GM18858 (cell line): ENCODE measurements around the gene TEKT1.
"Not testable (repeated sequence)": the region's sequence is repeated elsewhere in the genome, so short reads cannot be mapped to it uniquely, and the experiment has no call there.

Experiments used
- ATAC-seq: cut with Tn5 transposase; IDR thresholded peaks from one replicate; pipeline ENCODE4 v1.9.1; 2021; ENCODE audit not compliant: unreplicated experiment

The TEKT1 gene

GRCh38 chr17:6816368-6816767 lies 15.2 kb downstream of the TEKT1 start:
- not testable (repeated sequence) for ATAC-seq

- no peak for ATAC-seq
These were observed 15.8 kb downstream of the TEKT1 start for GRCh38 chr17:6815775-6816174.

GRCh38 chr17:6812295-6812694 lies 19.2 kb downstream of the TEKT1 start:
- no peak for ATAC-seq

DNA sequence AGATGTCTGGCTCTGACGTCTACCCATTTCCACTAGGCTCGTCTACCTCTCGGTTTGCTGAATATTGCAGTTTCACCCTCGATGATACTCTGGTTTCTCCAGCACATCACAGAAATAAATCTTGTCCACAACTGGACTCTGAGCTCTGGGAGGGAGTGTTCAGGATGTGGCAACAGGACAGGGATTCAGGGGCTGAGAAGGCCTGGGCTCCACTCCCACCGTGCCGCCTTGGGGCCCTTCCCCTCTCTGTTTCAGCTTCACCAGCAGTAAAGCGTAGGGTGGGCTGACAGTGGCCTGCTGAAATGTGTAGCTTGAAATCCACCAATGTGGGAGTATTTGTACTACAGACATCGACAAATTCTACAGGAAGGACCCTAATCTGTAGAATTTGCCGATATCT lies 20.0 kb downstream of the TEKT1 start:
- no peak for ATAC-seq

DNA sequence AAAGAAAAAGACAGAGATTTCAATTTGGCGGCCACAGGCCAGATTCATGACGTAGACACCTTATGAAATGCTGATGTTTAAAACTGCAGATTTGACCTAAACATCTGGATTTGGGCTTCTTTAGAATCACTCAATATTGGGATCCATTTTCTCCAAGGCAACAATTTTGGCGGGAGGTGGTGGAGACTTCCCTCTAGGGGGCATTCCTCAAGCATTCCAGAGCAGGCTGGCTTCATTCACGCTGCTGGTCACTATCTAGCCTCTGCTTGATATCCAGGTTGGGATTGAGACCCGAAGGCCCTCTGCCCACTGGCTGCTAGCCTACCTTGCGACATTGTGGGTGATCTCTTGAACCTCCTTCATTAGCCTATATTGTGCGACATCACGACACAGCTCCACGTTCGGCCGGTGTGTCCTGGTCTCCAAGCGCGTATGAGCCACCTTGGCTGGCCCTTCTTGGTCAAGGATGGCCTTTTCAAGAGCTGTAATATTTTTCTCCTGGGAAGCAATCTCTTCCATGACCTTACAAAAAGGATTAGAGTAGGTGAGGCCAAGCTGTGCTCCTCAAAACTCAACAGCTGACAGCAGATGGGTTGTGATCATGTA lies 31.0 kb downstream of the TEKT1 start:
- no peak for ATAC-seq

DNA sequence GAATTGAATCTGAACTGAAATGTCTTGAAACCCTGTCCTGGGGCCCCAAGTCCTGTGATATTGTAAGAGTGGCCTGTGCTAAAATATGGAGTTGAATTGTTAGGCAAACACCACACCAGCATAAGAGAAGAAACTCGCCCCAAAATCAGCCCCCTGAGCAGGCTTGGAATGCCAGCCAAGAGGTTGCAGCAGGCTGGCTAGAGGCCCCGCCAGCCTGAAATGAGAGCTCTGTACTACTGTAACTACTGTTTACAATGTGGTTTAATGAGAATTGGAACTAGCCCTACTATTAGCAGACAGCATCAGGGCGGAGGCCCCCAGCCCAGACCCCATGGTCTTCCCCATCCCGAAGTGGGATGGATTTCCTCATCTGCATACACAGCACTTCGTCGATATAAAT lies 31.8 kb downstream of the TEKT1 start:
- ATAC-seq: no peak

DNA sequence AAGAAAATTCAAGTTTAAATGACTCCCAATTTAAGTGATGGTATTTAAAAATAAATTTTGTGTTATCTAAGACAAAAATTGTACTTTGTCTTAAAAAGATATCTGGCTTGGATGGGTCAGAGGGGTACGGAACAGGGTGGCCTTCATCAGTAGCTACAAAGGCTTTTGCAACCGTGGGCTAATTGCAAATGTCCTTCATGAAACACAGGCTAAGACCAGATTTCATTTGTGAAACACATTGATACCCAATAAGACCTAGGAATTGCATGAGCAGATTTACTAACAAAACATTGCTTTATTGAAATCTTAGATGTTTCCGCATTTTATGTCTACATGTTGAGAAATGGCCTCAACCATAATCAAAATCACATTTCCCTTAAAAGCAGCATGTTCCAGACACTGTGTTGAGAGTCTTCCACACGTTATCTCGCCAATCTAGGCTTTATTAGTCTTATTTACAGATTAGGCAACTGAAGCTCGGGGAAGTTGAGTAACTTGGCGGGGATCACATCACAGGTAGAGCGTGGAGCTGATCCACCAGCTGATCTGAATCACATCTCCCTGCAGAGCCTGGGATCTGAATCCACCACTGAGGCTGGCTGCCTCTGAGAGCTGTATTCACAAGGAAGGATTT lies 33.7 kb downstream of the TEKT1 start:
- no peak for ATAC-seq

DNA sequence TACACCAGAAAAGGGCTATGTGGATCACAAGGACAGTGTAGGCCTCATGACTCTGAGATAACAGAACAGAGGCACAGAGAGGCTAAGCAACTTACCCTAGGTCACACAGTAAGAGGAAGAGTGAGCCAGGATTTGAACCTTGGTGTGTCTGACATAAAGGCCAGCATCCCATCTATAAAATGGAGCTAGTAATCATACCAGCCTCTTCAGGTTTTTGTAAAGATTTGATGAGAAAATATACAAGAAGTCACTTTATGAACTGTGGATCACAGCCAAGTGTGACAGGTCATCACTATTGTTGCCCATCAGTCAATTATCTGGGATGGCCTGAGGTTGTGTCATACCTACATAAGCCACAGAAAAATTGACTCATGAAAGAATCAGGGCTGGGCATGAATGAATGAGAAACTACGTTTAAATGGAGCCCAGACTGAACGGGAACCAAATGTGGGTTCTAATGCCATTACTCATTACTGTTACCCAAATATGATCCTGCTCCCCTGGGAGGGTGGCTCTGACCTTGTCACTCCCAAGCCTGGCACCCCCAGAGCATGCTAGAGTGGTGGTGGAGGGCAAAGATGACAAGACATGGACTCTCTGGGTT lies 34.5 kb downstream of the TEKT1 start:
- ATAC-seq: no peak

DNA sequence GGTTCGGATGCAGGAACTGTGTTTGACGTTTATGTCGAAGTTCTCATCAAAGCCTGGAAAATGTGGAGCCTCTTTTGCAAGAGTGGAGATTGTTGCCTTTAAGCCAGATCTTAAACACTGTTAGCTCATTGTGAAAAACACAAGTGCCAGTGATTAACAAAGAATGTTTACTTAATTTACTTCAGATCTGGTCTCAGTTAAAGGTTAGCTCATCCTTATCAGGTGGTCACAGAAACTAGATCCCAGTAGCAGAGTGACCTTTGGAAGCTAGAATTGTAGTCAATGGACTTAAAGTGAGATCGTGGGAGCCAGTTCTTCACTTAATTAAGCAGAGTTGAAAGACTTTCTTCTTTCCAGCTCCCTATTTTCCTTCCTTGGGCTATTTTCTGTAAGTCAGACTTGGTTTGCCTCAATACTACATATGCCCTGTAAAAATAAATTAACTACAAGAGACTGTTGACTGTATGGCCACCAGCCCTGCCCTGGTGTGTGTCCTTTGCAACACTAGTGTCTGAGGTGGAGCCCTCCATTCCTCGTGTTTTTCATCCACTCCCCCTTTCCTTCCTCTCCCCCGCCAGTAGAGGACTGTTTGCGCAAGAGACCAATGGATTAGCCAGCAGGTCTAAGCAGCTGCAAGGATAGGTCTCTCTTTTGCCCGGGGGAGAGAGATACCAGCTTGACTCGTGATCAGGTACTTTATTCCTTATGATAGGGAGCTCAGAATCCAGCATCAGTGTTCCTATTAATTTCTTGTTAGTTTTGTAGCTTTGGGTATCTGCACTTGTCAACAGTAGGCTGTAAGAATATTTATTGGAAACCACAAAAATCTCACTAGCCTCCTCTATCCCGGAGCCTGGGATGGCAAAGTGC lies 35.3 kb downstream of the TEKT1 start:
- no peak for ATAC-seq

DNA sequence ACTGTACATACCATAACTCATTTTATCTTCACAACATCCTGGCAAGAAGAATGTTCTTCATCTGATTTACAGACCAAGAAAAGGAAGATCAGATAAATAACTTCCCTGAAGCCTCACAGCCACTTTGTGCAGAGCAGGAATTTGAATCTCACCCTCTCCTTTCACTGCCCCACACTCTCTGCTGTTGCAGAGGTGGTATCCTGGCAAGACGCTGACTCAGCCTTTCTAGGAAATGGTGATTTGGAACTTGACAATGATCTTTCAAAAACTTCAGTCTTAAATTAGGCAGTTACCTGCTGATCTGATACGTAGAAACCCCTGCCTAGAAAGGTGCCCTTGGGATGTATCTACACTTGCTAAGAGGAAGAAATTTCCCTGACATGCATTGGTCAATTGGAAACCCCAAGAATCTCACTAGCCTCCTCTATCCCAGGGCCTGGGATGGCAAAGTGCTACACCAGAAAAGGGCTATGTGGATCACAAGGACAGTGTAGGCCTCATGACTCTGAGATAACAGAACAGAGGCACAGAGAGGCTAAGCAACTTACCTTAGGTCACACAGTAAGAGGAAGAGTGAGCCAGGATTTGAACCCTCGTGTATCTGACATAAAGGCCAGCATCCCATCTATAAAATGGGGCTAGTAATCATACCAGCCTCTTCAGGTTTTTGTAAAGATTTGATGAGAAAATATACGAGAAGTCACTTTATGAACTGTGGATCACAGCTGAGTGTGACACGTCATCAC lies 37.6 kb downstream of the TEKT1 start:
- no peak for ATAC-seq

GRCh38 chr17:6789146-6789545 lies 42.4 kb downstream of the TEKT1 start:
- no peak for ATAC-seq

DNA sequence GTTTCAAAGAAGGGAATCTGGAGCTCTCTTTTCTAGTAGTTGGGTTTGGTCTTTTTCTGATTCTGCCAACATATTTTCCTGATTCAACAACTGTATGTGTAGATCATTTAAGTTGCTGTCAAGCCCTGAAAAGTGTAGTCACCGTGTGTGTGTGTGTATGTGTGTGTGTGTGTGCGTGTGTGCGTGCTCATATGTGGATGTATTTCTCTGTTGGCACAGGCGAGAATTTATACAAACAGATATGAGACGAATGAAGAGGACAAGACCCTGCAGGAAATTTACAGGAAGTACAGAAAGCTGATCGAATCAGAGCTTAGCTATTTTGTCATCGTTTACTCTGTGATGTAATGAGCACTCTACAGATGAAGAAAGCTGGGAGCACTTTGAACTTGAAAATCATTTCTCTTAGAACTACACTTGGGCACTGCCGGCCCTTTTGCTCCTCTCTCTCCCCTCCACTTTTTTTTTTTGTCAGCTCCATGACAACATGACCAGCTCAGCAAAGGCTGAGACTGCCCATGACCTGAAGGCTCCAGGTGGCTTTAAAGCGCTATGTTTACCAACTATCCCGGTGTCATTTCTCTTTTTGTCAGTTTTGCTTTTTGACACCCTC lies 44.3 kb downstream of the TEKT1 start:
- no peak for ATAC-seq

GRCh38 chr17:6786618-6787017 lies 44.9 kb downstream of the TEKT1 start:
- no peak for ATAC-seq

GRCh38 chr17:6782244-6782643 lies 49.3 kb downstream of the TEKT1 start:
- no peak for ATAC-seq

- ATAC-seq: no peak
These were observed 50.6 kb downstream of the TEKT1 start for GRCh38 chr17:6780886-6781285.

GRCh38 chr17:6780001-6780400 lies 51.5 kb downstream of the TEKT1 start:
- no peak for ATAC-seq

DNA sequence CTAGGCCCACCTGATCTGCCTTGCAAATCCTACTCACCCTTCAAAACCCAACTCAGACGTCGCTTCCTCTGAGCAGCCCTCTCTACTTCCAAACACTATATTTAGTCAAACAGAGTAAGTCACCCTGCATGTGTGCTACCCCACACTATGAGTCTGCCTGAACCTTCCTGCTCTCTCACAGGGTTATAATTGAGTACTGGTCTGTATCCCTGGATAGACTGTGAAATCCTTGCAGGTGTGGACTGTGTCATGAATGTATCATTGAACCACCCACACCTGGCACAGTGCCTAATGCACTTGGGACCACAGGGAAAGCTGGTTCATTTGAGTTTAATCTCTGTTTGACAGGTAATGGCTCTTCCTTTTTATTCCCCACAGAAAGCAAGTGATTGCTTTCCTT lies 52.1 kb downstream of the TEKT1 start:
- ATAC-seq: no peak

DNA sequence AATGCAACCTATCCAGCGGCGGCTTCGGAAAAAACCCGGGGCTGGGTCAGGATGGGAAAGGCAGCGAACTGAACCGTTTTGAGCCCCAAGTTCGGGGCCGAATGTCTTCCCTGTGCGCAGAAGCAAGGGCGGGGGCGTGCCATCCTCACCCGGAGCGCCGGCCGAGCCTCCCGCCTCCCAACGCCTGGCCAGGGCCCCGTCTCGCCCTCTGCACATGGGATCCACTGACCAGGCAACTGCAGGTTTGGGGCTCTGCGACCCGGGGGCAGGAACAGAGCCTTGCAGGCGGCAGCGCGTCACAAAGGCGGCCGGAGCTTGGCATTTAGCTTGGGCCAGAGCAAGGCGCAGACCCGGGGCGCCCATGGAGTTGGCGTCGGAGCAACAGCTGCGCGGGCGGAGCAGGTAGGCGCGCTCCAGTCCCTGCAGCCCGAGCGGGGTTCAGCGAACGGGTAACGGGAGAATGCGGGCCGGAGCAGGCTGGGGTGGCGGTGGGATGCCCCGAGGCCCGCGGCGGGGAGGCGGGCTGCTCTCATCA lies 55.6 kb downstream of the TEKT1 start, which contains the start of gene FBXO39:
Gene FBXO39, plus strand, starts transcription at position 345 of the 535 bp plus-strand sequence. CDS start 3,654 bp downstream, outside the sequence.
- ATAC-seq: no peak

DNA sequence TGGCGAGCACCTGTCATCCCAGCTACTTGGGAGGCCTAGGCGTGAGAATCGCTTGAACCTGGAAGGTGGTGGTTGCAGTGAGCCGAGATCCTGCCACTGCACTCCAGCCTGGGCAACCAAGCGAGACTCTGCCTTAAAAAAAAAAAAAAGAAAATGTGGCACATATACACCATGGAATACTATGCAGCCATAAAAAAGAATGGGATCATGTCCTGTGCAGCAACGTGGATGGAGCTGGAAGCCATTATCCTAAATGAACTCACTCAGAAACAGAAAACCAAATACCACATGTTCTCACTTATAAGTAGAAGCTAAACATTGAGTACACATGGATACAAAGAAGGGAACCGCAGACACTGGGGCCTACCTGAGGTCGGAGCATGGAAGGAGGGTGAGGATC lies 56.6 kb downstream of the TEKT1 start:
- ATAC-seq: not testable (repeated sequence)

- no peak for ATAC-seq
These were observed 59.5 kb downstream of the TEKT1 start for GRCh38 chr17:6772016-6772415.
